HG03045 (cell line): ENCODE measurements around the gene GARRE1.
"Not testable (repeated sequence)": the region's sequence is repeated elsewhere in the genome, so short reads cannot be mapped to it uniquely, and the experiment has no call there.

Experiments used
- ATAC-seq: cut with Tn5 transposase; IDR thresholded peaks from one replicate; pipeline ENCODE4 v1.9.1; 2021; ENCODE audit warnings: mild to moderate bottlenecking, moderate library complexity; ENCODE audit not compliant: unreplicated experiment

GARRE1 gene

GRCh38 chr19:34256835-34257558 lies 2.6 kb downstream of the GARRE1 start:
- no peak for ATAC-seq

GRCh38 chr19:34257559-34257924 lies 3.2 kb downstream of the GARRE1 start:
- no peak for ATAC-seq

GRCh38 chr19:34259367-34260095 lies 5.2 kb downstream of the GARRE1 start:
- no peak for ATAC-seq

GRCh38 chr19:34260771-34261173 lies 6.4 kb downstream of the GARRE1 start:
- no peak for ATAC-seq

GRCh38 chr19:34261334-34262109 lies 7.2 kb downstream of the GARRE1 start:
- ATAC-seq, result no peak

- ATAC-seq, result no peak
Measured at GRCh38 chr19:34263745-34264237, 9.4 kb downstream of the GARRE1 start.

- no peak for ATAC-seq
Measured at GRCh38 chr19:34265221-34265650, 10.9 kb downstream of the GARRE1 start.

- ATAC-seq, result no peak
Measured at GRCh38 chr19:34269081-34269480, 14.7 kb downstream of the GARRE1 start.

GRCh38 chr19:34269489-34269888 lies 15.1 kb downstream of the GARRE1 start:
- ATAC-seq, result no peak

GRCh38 chr19:34269968-34270621 lies 15.7 kb downstream of the GARRE1 start:
- no peak for ATAC-seq

- no peak for ATAC-seq
Measured at GRCh38 chr19:34273121-34273520, 18.8 kb downstream of the GARRE1 start.

- no peak for ATAC-seq
Measured at GRCh38 chr19:34274284-34274826, 20.0 kb downstream of the GARRE1 start.

GRCh38 chr19:34274827-34275625 lies 20.7 kb downstream of the GARRE1 start:
- no peak for ATAC-seq

- ATAC-seq, result no peak
Measured at GRCh38 chr19:34275705-34276104, 21.4 kb downstream of the GARRE1 start.

GRCh38 chr19:34276614-34277013 lies 22.3 kb downstream of the GARRE1 start:
- no peak for ATAC-seq

GRCh38 chr19:34277244-34277643 lies 22.9 kb downstream of the GARRE1 start:
- ATAC-seq, result no peak

- ATAC-seq, result no peak
Measured at GRCh38 chr19:34278783-34279182, 24.4 kb downstream of the GARRE1 start.

GRCh38 chr19:34281444-34281843 lies 27.1 kb downstream of the GARRE1 start:
- ATAC-seq, result not testable (repeated sequence)

- no peak for ATAC-seq
Measured at GRCh38 chr19:34282611-34283519, 28.5 kb downstream of the GARRE1 start.
